CD8-positive, alpha-beta memory T cell (primary cell): ENCODE data around the gene TAGLN3. TPM values are rescaled to one million over a fixed set of nuclear protein-coding genes. Genes with fewer than 3 reads are reported as not detected.

Source experiments
- polyA plus RNA-seq: library from polyadenylated mRNA; unstranded; fragments of 300-500 nt; fragmentation: Illumina TruSeq; gene quantifications from one replicate; pipeline ENCODE4 v1.2.3, GENCODE V29; 2021
- total RNA-seq, 2 experiments: library from RNA; stranded (reverse); gene quantifications; one replicate each; pipeline ENCODE4 v1.2.3, GENCODE V29; 2021

TAGLN3 gene
- total and polyA plus RNA-seq, 3 experiments from 2014 or later: not detected

Other genes starting within 250 kb of the TAGLN3 start
- 1 to 10 TPM; 1.9 to 2.2 TPM for gene PHLDB2, start 139.7 kb upstream of the TAGLN3 start, total RNA-seq
- 8.1 TPM for gene PHLDB2, start 139.7 kb upstream of the TAGLN3 start, polyA plus RNA-seq
- 10 to 100 TPM; 43.1 to 44.1 TPM for gene ABHD10, start 19.9 kb upstream of the TAGLN3 start, total RNA-seq
- gene ABHD10, start 19.9 kb upstream of the TAGLN3 start, polyA plus RNA-seq: 30.6 TPM
- gene TMPRSS7, start 35.8 kb downstream of the TAGLN3 start, total RNA-seq: not detected
- not detected for gene TMPRSS7, start 35.8 kb downstream of the TAGLN3 start, polyA plus RNA-seq
- 1 to 10 TPM; 2.8 to 3.4 TPM for gene C3orf52, start 87.5 kb downstream of the TAGLN3 start, total RNA-seq
- gene C3orf52, start 87.5 kb downstream of the TAGLN3 start, polyA plus RNA-seq: 0.12 TPM
- gene GCSAM, start 134.3 kb downstream of the TAGLN3 start, total RNA-seq: 1 to 10 TPM; 4.1 to 4.8 TPM
- 17.8 TPM for gene GCSAM, start 134.3 kb downstream of the TAGLN3 start, polyA plus RNA-seq